DMS114 treated with DMSO at 0.1 percent for 48 hours (cell line): Measurements from ENCODE around the gene FAM200A.
"Not testable (repeated sequence)": the region's sequence is repeated elsewhere in the genome, so short reads cannot be mapped to it uniquely, and the experiment has no call there.

Experiments
- DNase-seq: peaks from one replicate; lab custom pipeline; 2025; ENCODE audit not compliant: unreplicated experiment; lab: John Stamatoyannopoulos, UW

Gene FAM200A

GRCh38 chr7:99504603-99505323 lies 47.2 kb downstream of the FAM200A start, which contains the start of gene ZKSCAN5:
Gene ZKSCAN5 (plus strand): TSS chr7:99504662. CDS start chr7:99506045, 1,383 bp downstream.
- DNase-seq, result peak; percentile 93

- no peak for DNase-seq
Measured at GRCh38 chr7:99504281-99504602, 47.7 kb downstream of the FAM200A start.

GRCh38 chr7:99501236-99501635 lies 50.7 kb downstream of the FAM200A start:
- not testable (repeated sequence) for DNase-seq

GRCh38 chr7:99500637-99501009 lies 51.3 kb downstream of the FAM200A start:
- no peak for DNase-seq

GRCh38 chr7:99499721-99500636 lies 51.9 kb downstream of the FAM200A start, which contains the start of gene ZNF394:
Gene ZNF394 (minus strand): TSS chr7:99500281. CDS start chr7:99500093, 188 bp downstream.
- DNase-seq, result peak; percentile 88

GRCh38 chr7:99499371-99499720 lies 52.6 kb downstream of the FAM200A start:
- DNase-seq, result no peak

- no peak for DNase-seq
Measured at GRCh38 chr7:99498546-99498944, 53.4 kb downstream of the FAM200A start.

GRCh38 chr7:99497766-99498545 lies 54.0 kb downstream of the FAM200A start:
- no peak for DNase-seq
